GM21723 (cell line): ENCODE data around the gene MIPOL1.
"Not testable (repeated sequence)": the region's sequence is repeated elsewhere in the genome, so short reads cannot be mapped to it uniquely, and the experiment has no call there.

ENCODE experiments used
- ATAC-seq: cut with Tn5 transposase; IDR thresholded peaks from one replicate; pipeline ENCODE4 v1.9.1; 2021; ENCODE audit warnings: mild to moderate bottlenecking, moderate library complexity; ENCODE audit not compliant: unreplicated experiment

Gene MIPOL1

DNA sequence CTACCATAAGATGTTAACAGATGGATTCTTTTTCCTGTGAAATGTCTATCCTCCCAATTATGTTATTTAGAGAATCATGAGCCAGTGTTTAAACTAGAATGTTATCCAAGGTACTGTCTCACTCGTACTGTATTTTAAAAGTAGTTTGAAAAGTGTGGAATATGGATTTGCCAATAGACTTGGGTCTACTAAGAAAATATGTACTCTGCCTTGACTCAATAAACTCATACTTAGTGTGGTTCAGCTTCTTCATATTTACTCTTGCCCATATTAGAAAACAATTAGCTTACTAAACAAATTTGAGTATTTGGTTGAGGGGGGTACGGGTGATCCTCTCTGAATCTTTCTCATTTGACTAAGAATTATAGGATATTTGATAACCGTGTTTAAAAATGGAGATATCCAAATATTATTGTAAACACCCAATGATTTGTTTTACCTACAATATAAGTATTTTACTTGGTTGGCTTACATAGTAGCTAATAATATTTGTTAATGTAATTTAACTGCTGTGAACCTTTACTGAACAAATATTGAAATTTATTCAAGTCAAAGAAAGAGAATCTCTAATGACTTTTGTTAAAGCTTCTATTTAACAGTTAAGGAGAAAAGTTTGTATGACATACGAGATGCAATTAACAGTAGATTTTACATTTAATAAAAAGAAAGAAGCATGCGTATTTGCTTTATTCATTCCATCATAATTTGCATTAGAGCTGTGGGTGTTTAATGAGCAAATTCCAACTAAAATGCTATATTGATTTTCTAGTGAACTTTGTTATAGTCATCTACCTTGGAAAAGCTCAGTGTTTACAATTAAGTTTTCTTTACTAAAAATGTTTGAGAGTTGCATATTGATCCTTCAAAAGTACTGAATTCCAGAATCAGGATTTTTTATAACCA, 81.2 kb downstream of the MIPOL1 start:
- ATAC-seq = no peak

DNA sequence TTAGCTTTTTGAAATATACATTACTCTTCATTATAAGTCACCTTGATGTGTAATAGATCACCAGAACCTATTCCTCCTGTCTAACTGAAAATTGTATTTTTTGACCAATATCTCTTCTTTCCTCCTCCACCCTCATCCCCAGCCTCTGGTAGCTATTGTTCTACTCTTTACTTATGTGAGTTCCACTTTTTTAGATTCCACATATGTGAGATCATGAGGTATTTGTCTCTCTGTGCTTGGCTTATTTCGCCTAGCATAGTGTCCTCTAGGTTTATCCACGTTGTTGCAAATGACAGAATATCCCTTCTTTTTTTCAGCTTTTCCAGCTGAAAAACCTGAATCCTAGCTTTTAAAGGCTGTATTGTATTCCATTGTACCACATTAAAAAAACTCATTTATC, 82.1 kb downstream of the MIPOL1 start:
- no peak for ATAC-seq

DNA sequence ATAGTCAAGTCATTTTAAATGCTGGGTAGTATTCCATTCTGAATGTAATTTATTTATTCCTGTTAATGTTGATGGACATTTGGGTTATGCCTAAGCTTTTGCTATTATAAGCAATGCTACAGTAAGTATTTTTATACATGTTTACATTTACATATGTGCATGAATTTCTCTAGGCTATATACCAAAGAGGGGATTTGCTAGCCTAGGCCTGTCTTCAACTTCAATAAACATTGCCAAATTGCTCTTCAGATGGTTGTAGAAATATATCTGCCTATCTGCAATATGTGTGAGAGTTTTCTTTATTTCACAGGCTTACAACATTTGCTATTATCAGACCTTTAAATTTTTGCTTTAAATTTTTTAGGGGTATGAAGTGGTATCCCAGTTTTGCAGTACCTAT, 87.0 kb downstream of the MIPOL1 start:
- no peak for ATAC-seq

DNA sequence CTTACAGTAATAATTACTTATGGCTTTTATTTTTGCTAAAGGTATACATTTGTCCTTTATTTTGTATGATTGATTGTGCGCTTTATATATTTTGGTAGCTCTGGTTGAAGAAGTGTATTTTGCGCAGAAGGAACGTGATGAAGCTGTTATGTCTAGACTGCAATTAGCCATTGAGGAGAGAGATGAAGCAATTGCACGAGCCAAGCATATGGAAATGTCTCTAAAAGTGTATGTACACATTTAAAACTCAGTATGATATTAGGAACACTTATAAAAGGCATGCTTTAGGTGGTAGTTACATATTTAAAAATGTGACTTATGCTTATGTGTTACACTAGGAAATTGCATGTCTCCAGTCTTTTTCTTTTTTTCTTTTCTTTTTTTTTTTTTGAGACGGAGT, 87.5 kb downstream of the MIPOL1 start:
- ATAC-seq = no peak

DNA sequence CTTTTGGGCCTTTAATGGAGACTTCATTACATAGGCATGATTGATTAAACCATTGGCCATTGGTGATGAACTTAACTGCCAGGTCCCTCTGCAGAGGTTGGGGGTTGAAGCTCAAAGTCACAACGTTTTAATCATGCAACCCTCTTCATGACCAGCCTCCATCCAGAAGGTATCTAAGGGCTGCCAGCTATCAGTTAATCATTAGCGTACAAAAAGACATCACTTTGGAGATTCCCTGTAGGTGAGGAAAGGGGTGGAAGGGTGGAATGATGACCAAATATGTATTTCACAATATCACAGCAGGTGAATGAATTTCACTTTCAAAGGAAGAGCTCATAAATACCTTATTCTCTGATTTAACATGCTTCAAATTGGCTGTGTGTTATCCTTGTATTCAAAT, 92.0 kb downstream of the MIPOL1 start:
- ATAC-seq = no peak

DNA sequence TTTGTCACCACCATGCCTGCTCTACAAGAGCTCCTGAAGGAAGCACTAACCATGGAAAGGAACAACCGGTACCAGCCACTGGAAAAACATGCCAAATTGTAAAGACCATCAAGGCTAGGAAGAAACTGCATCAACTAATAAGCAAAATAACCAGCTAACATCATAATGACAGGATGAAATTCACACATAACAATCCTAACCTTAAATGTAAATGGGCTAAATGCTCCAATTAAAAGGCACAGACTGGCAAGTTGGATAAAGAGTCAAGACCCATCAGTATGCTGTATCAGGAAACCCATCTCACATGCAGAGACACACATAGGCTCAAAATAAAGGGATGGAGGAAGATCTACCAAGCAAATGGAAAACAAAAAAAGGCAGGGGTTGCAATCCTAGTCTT, 97.5 kb downstream of the MIPOL1 start:
- ATAC-seq = not testable (repeated sequence)

DNA sequence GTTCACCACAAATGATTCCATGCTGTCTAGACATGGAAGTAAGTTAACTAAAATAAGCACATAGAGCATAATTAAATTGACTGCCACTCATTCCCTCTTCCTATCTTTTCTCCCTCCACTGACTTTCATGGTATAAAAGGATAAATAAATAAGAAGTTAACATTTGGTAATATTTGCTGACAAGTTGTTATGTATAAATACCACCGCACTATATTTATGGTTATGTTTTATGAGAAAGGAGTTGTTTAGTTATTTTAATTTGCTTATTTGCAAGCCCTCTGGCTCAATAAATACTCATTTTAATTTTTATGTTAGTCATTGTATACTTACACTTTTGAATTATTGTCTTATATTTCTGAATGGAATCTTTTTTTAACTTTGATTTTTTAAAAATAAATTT, 113.5 kb downstream of the MIPOL1 start:
- no peak for ATAC-seq

DNA sequence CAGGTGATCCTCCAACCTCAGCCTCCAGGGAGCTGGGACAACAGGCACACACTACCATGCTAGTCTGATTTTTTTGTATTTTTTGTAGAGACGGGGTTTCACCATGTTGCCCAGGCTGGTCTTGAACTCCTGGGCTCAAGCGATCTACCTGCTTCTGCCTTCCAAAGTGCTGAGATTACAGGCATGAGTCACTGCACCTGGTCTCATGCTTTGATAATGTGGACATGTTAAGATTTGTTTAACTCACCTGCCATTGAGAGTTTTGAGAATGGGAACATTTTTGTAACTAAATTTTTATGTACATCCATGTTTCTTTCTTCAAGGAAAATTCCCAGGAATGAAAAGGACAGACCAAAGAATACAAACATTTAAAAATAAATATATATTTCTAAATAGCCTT, 121.2 kb downstream of the MIPOL1 start:
- ATAC-seq = no peak

- ATAC-seq = no peak
Measured at GRCh38 chr14:37320106-37320505, 122.4 kb downstream of the MIPOL1 start.

DNA sequence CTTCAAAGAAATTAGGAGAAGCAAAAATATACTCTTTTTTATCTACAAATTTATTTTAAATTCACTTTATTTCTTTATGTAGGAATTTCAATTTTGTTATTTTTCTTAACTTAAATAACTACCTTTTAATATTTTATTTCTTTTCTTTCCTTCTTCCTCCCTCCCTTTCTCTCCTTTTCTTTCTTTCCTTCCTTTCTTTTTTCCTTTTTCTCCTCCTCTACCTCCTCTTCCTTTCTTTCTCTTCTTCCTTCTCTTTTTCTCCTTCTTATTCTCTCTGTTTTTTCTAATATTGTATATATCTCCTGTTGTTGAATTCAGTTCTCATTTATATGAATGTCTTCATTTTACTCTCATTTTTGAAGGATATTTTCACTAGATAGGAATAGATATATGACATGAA, 127.6 kb downstream of the MIPOL1 start:
- no peak for ATAC-seq

DNA sequence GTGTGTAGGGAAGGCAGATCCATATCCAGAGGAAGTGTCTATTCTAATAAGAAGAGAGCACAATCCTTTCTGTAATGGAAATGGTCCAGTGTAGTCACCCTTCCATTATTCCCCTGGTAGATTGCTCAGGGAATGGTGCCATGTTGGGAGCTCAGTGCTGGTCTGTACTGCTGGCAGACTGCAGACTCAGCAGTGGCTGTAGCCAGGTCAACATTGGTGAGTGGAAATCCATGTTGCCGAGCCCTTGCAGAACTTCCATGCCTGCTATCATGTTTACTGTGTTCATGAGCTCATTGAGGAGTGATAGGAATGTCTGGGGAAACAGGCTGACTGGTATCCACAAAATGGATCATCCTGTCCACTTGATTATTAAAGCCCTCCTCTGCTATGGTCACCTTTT, 128.7 kb downstream of the MIPOL1 start:
- ATAC-seq = no peak

DNA sequence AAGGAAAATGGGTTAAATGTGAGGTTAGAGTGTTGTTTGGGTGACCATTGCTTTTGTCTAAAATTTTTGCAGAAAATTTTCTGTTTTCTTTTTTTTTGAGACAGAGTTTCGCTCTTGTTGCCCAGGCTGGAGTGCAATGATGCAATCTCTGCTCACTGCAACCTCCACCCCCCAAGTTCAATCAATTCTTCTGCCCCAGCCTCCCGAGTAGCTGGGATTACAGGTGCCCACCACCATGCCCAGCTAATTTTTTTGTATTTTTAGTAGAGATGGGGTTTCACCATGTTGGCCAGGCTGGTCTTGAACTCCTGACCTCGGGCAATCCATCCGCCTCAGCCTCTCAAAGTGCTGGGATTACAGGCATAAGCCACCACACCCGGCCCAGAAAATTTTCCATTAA, 130.2 kb downstream of the MIPOL1 start:
- not testable (repeated sequence) for ATAC-seq

GRCh38 chr14:37328673-37329072, 130.9 kb downstream of the MIPOL1 start:
- no peak for ATAC-seq

GRCh38 chr14:37329189-37330001, 131.7 kb downstream of the MIPOL1 start:
- ATAC-seq = no peak

DNA sequence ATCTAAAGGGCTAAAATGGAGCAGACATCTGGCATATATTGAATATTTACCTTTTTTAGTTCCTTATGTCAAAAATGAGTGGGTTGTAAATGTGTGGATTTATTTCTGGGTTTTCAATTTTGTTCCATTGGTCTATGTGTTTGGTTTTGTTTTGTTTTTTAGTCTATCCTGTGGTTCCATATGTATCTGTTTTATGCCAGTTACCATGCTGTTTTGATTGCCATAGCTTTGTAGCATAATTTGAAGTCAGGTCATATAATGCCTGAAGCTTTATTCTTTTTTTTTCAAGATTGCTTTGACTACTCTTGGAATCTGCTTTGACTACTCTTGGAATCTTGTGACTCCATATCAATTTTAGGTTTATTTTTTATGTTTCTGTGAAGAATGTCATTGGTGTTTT, 133.2 kb downstream of the MIPOL1 start:
- no peak for ATAC-seq

GRCh38 chr14:37340353-37340752, 142.6 kb downstream of the MIPOL1 start:
- ATAC-seq = no peak

GRCh38 chr14:37343307-37344094, 145.8 kb downstream of the MIPOL1 start:
- no peak for ATAC-seq

GRCh38 chr14:37363661-37364060, 165.9 kb downstream of the MIPOL1 start:
- ATAC-seq = no peak

- no peak for ATAC-seq
Measured at GRCh38 chr14:37369425-37369824, 171.7 kb downstream of the MIPOL1 start.

GRCh38 chr14:37375566-37375965, 177.8 kb downstream of the MIPOL1 start:
- no peak for ATAC-seq

GRCh38 chr14:37376944-37377609, 179.3 kb downstream of the MIPOL1 start:
- no peak for ATAC-seq
